Liver (tissue), 9 donors: ENCODE data around the gene EHBP1. TPM values are rescaled to one million over a fixed set of nuclear protein-coding genes. Genes with fewer than 3 reads are reported as not detected.

Experiments
- DNase-seq: peaks from one replicate; pipeline ENCODE4 v3.0.0-alpha.2; 2017; ENCODE audit warnings: low spot score
- H3K27ac ChIP-seq, 2 donors: one replicate each; pipeline ENCODE4 v1.7.0; 2013; ENCODE audit warnings: inconsistent platforms in 2 of 2, low read length in 2 of 2, control low read depth in 1 of 2, low read depth in 1 of 2, mild to moderate bottlenecking in 1 of 2
- H3K27me3 ChIP-seq, 4 donors: one replicate each; pipeline versions ENCODE4 v1.6.1 to v1.7.0; 2013; ENCODE audit warnings: low read length in 3 of 4, inconsistent platforms in 1 of 4, mild to moderate bottlenecking in 1 of 4, moderate library complexity in 1 of 4; ENCODE audit not compliant: control insufficient read depth in 4 of 4, insufficient read depth in 4 of 4
- H3K36me3 ChIP-seq, 4 donors: one replicate each; pipeline versions ENCODE4 v1.6.1 to v1.7.0; 2013; ENCODE audit warnings: low read length in 3 of 4, mild to moderate bottlenecking in 3 of 4, low read depth in 1 of 4, moderate library complexity in 1 of 4; ENCODE audit not compliant: control insufficient read depth in 4 of 4, insufficient read depth in 3 of 4
- H3K4me1 ChIP-seq, 4 donors: one replicate each; pipeline versions ENCODE4 v1.6.1 to v1.7.0; 2013; ENCODE audit warnings: low read length in 3 of 4, mild to moderate bottlenecking in 3 of 4, moderate library complexity in 1 of 4; ENCODE audit not compliant: control insufficient read depth in 4 of 4, insufficient read depth in 4 of 4
- H3K4me3 ChIP-seq, 3 donors: one replicate each; pipeline versions ENCODE4 v1.6.1 to v1.7.0; 2013; ENCODE audit warnings: low read length in 3 of 3, control low read depth in 1 of 3, low read depth in 1 of 3, mild to moderate bottlenecking in 1 of 3
- H3K9ac ChIP-seq, 2 donors: one replicate each; pipeline ENCODE4 v1.7.0; 2013; ENCODE audit warnings: low read length in 2 of 2, mild to moderate bottlenecking in 2 of 2, moderate library complexity in 2 of 2, control low read depth in 1 of 2, low read depth in 1 of 2
- H3K9me3 ChIP-seq, 4 donors: one replicate each; pipeline versions ENCODE4 v1.6.1 to v1.7.0; 2013; ENCODE audit warnings: low read length in 3 of 4; ENCODE audit not compliant: control insufficient read depth in 4 of 4
- CTCF ChIP-seq: fragments of 150-350 bp; IDR thresholded peaks from 2 replicates; pipeline ENCODE4 v1.5.1; 2017; ENCODE audit warnings: improper control_type of control experiment, low read depth, low read length; ENCODE audit not compliant: missing input control
- EGR1 ChIP-seq, 2 donors: IDR thresholded peaks; 2 replicates each; pipeline ENCODE4 v1.6.1; 2016 to 2018; ENCODE audit warnings: antibody characterized with exemption in 2 of 2, low read depth in 2 of 2
- FOXA1 ChIP-seq: IDR thresholded peaks from 2 replicates; pipeline ENCODE4 v1.6.1; 2016; ENCODE audit warnings: antibody characterized with exemption
- FOXA2 ChIP-seq: IDR thresholded peaks from 2 replicates; pipeline ENCODE4 v1.6.1; 2016; ENCODE audit warnings: antibody characterized with exemption
- GABPA ChIP-seq, 2 donors: IDR thresholded peaks in 1 of 2; conservative IDR thresholded peaks in 1 of 2; 2 replicates each; pipeline ENCODE4 v1.6.1; 2016; ENCODE audit warnings: antibody characterized with exemption in 2 of 2, mild to moderate bottlenecking in 1 of 2, moderate library complexity in 1 of 2
- HNF4A ChIP-seq, 2 donors: conservative IDR thresholded peaks; 2 replicates each; pipeline ENCODE4 v1.6.1; 2016; ENCODE audit warnings: antibody characterized with exemption in 2 of 2, mild to moderate bottlenecking in 2 of 2
- HNF4G ChIP-seq: IDR thresholded peaks from 2 replicates; pipeline ENCODE4 v1.6.1; 2016; ENCODE audit warnings: antibody characterized with exemption
- JUND ChIP-seq, 2 donors: IDR thresholded peaks; 2 replicates each; pipeline ENCODE4 v1.6.1; 2016; ENCODE audit warnings: antibody characterized with exemption in 2 of 2
- RAD21 ChIP-seq, 2 donors: IDR thresholded peaks; 2 replicates each; pipeline ENCODE4 v1.6.1; 2016; ENCODE audit warnings: antibody characterized with exemption in 2 of 2, mild to moderate bottlenecking in 2 of 2
- REST ChIP-seq: IDR thresholded peaks from 2 replicates; pipeline ENCODE4 v1.6.1; 2016; ENCODE audit warnings: antibody characterized with exemption, mild to moderate bottlenecking
- RXRA ChIP-seq, 2 donors: IDR thresholded peaks; 2 replicates each; pipeline ENCODE4 v1.6.1; 2017 to 2018; ENCODE audit warnings: antibody characterized with exemption in 2 of 2, mild to moderate bottlenecking in 1 of 2
- SP1 ChIP-seq: IDR thresholded peaks from 2 replicates; pipeline ENCODE4 v1.6.1; 2018; ENCODE audit warnings: antibody characterized with exemption, mild to moderate bottlenecking
- TAF1 ChIP-seq: conservative IDR thresholded peaks from 2 replicates; pipeline ENCODE4 v1.6.1; 2016; ENCODE audit warnings: antibody characterized with exemption, mild to moderate bottlenecking
- YY1 ChIP-seq: IDR thresholded peaks from 2 replicates; pipeline ENCODE4 v1.6.1; 2016; ENCODE audit warnings: antibody characterized with exemption, mild to moderate bottlenecking
- WGBS: extraction: QIAGEN DNeasy Blood & Tissue Kit; methylation state at CpG from one replicate; pipeline ENCODE4 v1.1.7; 2013; 5-methylcytosine and 5-hydroxymethylcytosine counted together
- polyA plus RNA-seq, 2 donors: library from polyadenylated mRNA; stranded (reverse) in 1 of 2; unstranded in 1 of 2; fragments of 200-250 nt in 1 of 2; fragments of >200 nt in 1 of 2; fragmentation: Nextera tagmentation in 1 of 2; extraction: Ambion mirVana in 1 of 2; gene quantifications; one replicate each; pipeline versions ENCODE4 v1.2.1 to v1.2.3, GENCODE V29; 2013 to 2015
- total RNA-seq, 2 donors: library from RNA; depleted of rRNA; stranded (reverse); fragments of >200 nt; gene quantifications; one replicate each; pipeline ENCODE4 v1.2.3, GENCODE V29; 2014
- TF ChIP-seq, protein P1 (sequence below): IDR thresholded peaks from 2 replicates; pipeline ENCODE4 v1.6.1; 2016; ENCODE audit warnings: antibody characterized with exemption
- TF ChIP-seq, protein P2 (sequence below): IDR thresholded peaks from 2 replicates; pipeline ENCODE4 v1.6.1; 2016; ENCODE audit warnings: antibody characterized with exemption
- TF ChIP-seq, protein P3 (sequence below): IDR thresholded peaks from 2 replicates; pipeline ENCODE4 v1.6.1; 2016; ENCODE audit warnings: antibody characterized with exemption
- donor health status: healthy.
- donor health status: healthy.
- donor health status: healthy.
- donor health status: healthy.
- donor health status: healthy.

Gene EHBP1
- total and polyA plus RNA-seq, 4 donors, result 16.6 to 85.8 (median 24.4) TPM

- peaks cover 0 to 12% (median 5%) of the 10 kb centered on the region in 4 donors for H3K36me3 ChIP-seq
- no peak for DNase-seq
- H3K9me3 ChIP-seq, result no peaks in the 10 kb centered on the region
- TF ChIP-seq GABPA (IDR thresholded peaks at IDR 0.05 in 1 of 2, conservative IDR thresholded peaks at IDR 0.05 in 1 of 2) (no peak), HNF4A (conservative IDR thresholded peaks at IDR 0.05) (no peak), CTCF (no peak), YY1 (no peak), HNF4G (no peak), EGR1 (IDR thresholded peaks at IDR 0.05; ENCODE audit: low read depth in 2 of 2) (no peak), RAD21 (IDR thresholded peaks at IDR 0.05) (no peak), SP1 (no peak), FOXA1 (no peak), RXRA (IDR thresholded peaks at IDR 0.05) (no peak)
- TF ChIP-seq, protein P1, sequence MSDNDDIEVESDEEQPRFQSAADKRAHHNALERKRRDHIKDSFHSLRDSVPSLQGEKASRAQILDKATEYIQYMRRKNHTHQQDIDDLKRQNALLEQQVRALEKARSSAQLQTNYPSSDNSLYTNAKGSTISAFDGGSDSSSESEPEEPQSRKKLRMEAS, result no peak
- TF ChIP-seq, protein P2, sequence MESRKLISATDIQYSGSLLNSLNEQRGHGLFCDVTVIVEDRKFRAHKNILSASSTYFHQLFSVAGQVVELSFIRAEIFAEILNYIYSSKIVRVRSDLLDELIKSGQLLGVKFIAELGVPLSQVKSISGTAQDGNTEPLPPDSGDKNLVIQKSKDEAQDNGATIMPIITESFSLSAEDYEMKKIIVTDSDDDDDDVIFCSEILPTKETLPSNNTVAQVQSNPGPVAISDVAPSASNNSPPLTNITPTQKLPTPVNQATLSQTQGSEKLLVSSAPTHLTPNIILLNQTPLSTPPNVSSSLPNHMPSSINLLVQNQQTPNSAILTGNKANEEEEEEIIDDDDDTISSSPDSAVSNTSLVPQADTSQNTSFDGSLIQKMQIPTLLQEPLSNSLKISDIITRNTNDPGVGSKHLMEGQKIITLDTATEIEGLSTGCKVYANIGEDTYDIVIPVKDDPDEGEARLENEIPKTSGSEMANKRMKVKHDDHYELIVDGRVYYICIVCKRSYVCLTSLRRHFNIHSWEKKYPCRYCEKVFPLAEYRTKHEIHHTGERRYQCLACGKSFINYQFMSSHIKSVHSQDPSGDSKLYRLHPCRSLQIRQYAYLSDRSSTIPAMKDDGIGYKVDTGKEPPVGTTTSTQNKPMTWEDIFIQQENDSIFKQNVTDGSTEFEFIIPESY, result no peak
- peaks cover 0 to 3% (median under 1%) of the 10 kb centered on the region in 4 donors for H3K4me1 ChIP-seq
- H3K27ac ChIP-seq, result no peak overlapping the region
- no peak overlapping the region for H3K4me3 ChIP-seq
- WGBS, result 67% methylated on average over 4 of the region's 4 CpGs
- no peak overlapping the region for H3K9ac ChIP-seq
- no peaks in the 10 kb centered on the region for H3K27me3 ChIP-seq
Measured at GRCh38 chr2:62801814-62802523, 96.5 kb downstream of the EHBP1 start.

GRCh38 chr2:62803961-62804360, 98.4 kb downstream of the EHBP1 start:
- no peaks in the 10 kb centered on the region for H3K9me3 ChIP-seq
- H3K36me3 ChIP-seq, result peaks cover 1 to 13% (median 5%) of the 10 kb centered on the region in 4 donors
- no peak for DNase-seq
- peaks cover 0 to 3% (median 0%) of the 10 kb centered on the region in 4 donors for H3K4me1 ChIP-seq
- no peak overlapping the region for H3K27ac ChIP-seq
- H3K4me3 ChIP-seq, result no peak overlapping the region
- no peak overlapping the region for H3K9ac ChIP-seq
- no peak for TF ChIP-seq YY1
- TF ChIP-seq FOXA1, result no peak
- no peak for TF ChIP-seq RXRA (IDR thresholded peaks at IDR 0.05)
- H3K27me3 ChIP-seq, result no peaks in the 10 kb centered on the region

GRCh38 chr2:62806231-62806630, 100.7 kb downstream of the EHBP1 start:
- whole genome bisulfite sequencing, result 91% methylated on average over 7 of the region's 7 CpGs
- DNase-seq, result no peak
- TF ChIP-seq, protein P1, result no peak
- TF ChIP-seq TAF1 (no peak), YY1 (no peak), REST (no peak), JUND (IDR thresholded peaks at IDR 0.05) (no peak), RAD21 (IDR thresholded peaks at IDR 0.05) (no peak), HNF4G (no peak), FOXA2 (no peak), SP1 (no peak)
- TF ChIP-seq, protein P3, sequence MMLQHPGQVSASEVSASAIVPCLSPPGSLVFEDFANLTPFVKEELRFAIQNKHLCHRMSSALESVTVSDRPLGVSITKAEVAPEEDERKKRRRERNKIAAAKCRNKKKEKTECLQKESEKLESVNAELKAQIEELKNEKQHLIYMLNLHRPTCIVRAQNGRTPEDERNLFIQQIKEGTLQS, result no peak
- TF ChIP-seq, protein P2, result no peak

More at GRCh38 chr2:62806231-62806630, 100.7 kb downstream of the EHBP1 start:
- H3K36me3 ChIP-seq, result peaks cover 1 to 13% (median 5%) of the 10 kb centered on the region in 4 donors
- H3K27ac ChIP-seq, result no peak overlapping the region
- no peaks in the 10 kb centered on the region for H3K27me3 ChIP-seq
- H3K9ac ChIP-seq, result no peak overlapping the region
- H3K4me3 ChIP-seq, result no peak overlapping the region
- no peaks in the 10 kb centered on the region for H3K9me3 ChIP-seq
- H3K4me1 ChIP-seq, result peaks cover 0 to 3% (median 0%) of the 10 kb centered on the region in 4 donors
